H1 (cell line): ENCODE data around the gene ACE. TPM values are rescaled to one million over a fixed set of nuclear protein-coding genes. Genes with fewer than 3 reads are reported as not detected.

Experiments used
- CTCF ChIA-PET: fragments of 300-600 bp; sonication (Branson Sonifier 250); formaldehyde crosslinking; loops from one replicate; lab custom pipeline; 2021; ENCODE audit not compliant: partially characterized antibody; lab: Charles Lee
- POLR2A ChIA-PET: fragments of 300-600 bp; sonication (Branson Sonifier 250); formaldehyde crosslinking; loops from one replicate; lab custom pipeline; 2021; ENCODE audit warnings: inconsistent platforms; ENCODE audit not compliant: partially characterized antibody; lab: Charles Lee
- DNase-seq, 2 experiments: peaks; one replicate each; pipeline versions ENCODE4 v3.0.0 to v3.0.0-alpha.2; 2010 to 2022; ENCODE audit warnings: low spot score in 2 of 2, low read depth in 1 of 2, mixed read lengths in 1 of 2
- FAIRE-seq: peaks from 2 replicates; lab custom pipeline; 2011; peaks lifted over from hg19 to GRCh38; lab: Jason Lieb, UNC
- H2AFZ ChIP-seq: 2 replicates; pipeline ENCODE4 v1.8.1; 2012; ENCODE audit warnings: low read length, inconsistent platforms
- H2AK5ac ChIP-seq: 2 replicates; pipeline ENCODE4 v1.6.1; 2013; ENCODE audit warnings: low read depth, low read length
- H2BK120ac ChIP-seq: replicated peaks from 2 replicates; pipeline ENCODE3; 2013; ENCODE audit warnings: low read depth, low read length, inconsistent platforms
- H2BK12ac ChIP-seq: 2 replicates; pipeline ENCODE4 v1.6.1; 2013; ENCODE audit warnings: low read depth, low read length
- H2BK15ac ChIP-seq: 2 replicates; pipeline ENCODE4 v1.6.1; 2013; ENCODE audit warnings: low read length
- H2BK20ac ChIP-seq: 2 replicates; pipeline ENCODE4 v1.6.1; 2013; ENCODE audit warnings: low read length
- H2BK5ac ChIP-seq: 2 replicates; pipeline ENCODE4 v1.6.1; 2013; ENCODE audit warnings: low read depth, low read length
- H3K14ac ChIP-seq: 2 replicates; pipeline ENCODE4 v1.6.1; 2013; ENCODE audit warnings: inconsistent platforms; ENCODE audit not compliant: insufficient read length
- H3K18ac ChIP-seq: 2 replicates; pipeline ENCODE4 v1.6.1; 2013; ENCODE audit warnings: low read length; ENCODE audit errors: extremely low read depth
- H3K23ac ChIP-seq: 2 replicates; pipeline ENCODE4 v1.6.1; 2013; ENCODE audit warnings: inconsistent platforms; ENCODE audit not compliant: insufficient read length
- H3K23me2 ChIP-seq: 2 replicates; pipeline ENCODE4 v1.6.1; 2013; ENCODE audit warnings: low read depth, low read length
- H3K27ac ChIP-seq: 2 replicates; pipeline ENCODE4 v1.6.1; 2011; ENCODE audit warnings: low read depth, low read length, inconsistent platforms
- H3K27me3 ChIP-seq, 4 experiments: replicated peaks in 1 of 4; 1 replicate in 1 of 4; 2 replicates in 3 of 4; pipeline versions ENCODE4 v1.6.1 to v1.8.1; 2011 to 2013; ENCODE audit warnings: low read length in 3 of 4, mild to moderate bottlenecking in 3 of 4, inconsistent platforms in 2 of 4, mixed read lengths in 2 of 4, moderate library complexity in 1 of 4; ENCODE audit not compliant: control insufficient read depth in 3 of 4, insufficient read depth in 3 of 4; ENCODE audit errors: extremely low read depth in 1 of 4
- H3K36me3 ChIP-seq, 4 experiments: 2 replicates each; pipeline versions ENCODE4 v1.6.1 to v1.8.1; 2011 to 2013; ENCODE audit warnings: mild to moderate bottlenecking in 4 of 4, low read length in 3 of 4, moderate library complexity in 2 of 4, control low read depth in 1 of 4, inconsistent platforms in 1 of 4; ENCODE audit not compliant: insufficient read depth in 4 of 4, control insufficient read depth in 2 of 4
- H3K4ac ChIP-seq: replicated peaks from 2 replicates; pipeline ENCODE3; 2013; ENCODE audit warnings: low read length, low read depth, mixed read lengths, inconsistent platforms; ENCODE audit not compliant: insufficient read length
- H3K4me1 ChIP-seq, 4 experiments: replicated peaks in 1 of 4; 1 replicate in 1 of 4; 2 replicates in 3 of 4; pipeline versions ENCODE4 v1.6.1 to v1.8.1; 2011 to 2013; ENCODE audit warnings: low read length in 3 of 4, inconsistent platforms in 2 of 4, mixed read lengths in 1 of 4; ENCODE audit not compliant: insufficient read depth in 4 of 4, control insufficient read depth in 3 of 4
- H3K4me2 ChIP-seq, 2 experiments: 2 replicates each; pipeline versions ENCODE4 v1.6.1 to v1.8.1; 2011 to 2013; ENCODE audit warnings: low read depth in 2 of 2, low read length in 2 of 2, control low read depth in 1 of 2, inconsistent platforms in 1 of 2, mild to moderate bottlenecking in 1 of 2; ENCODE audit not compliant: insufficient read depth in 1 of 2
- H3K4me3 ChIP-seq, 4 experiments: fragments of 200-600, 300-600 bp in 1 of 4; sonication (generic), shearing (Covaris generic), sonication (Bioruptor Twin) in 1 of 4; 2 replicates each; pipeline versions ENCODE4 v1.5.1 to v1.8.1; 2011 to 2016; ENCODE audit warnings: low read length in 4 of 4, low read depth in 3 of 4, control low read depth in 2 of 4, inconsistent platforms in 2 of 4, mild to moderate bottlenecking in 2 of 4, mixed read lengths in 1 of 4, moderate library complexity in 1 of 4; ENCODE audit not compliant: insufficient read depth in 2 of 4; ENCODE audit errors: extremely low read depth in 1 of 4
- H3K56ac ChIP-seq: replicated peaks from 2 replicates; pipeline ENCODE3; 2013; ENCODE audit warnings: low read depth, mild to moderate bottlenecking, mixed read lengths, low read length, inconsistent platforms; ENCODE audit not compliant: insufficient read length
- H3K79me1 ChIP-seq: 2 replicates; pipeline ENCODE4 v1.6.1; 2013; ENCODE audit warnings: low read depth, low read length, control low read depth
- H3K79me2 ChIP-seq, 2 experiments: 2 replicates each; pipeline versions ENCODE4 v1.6.1 to v1.8.1; 2012 to 2013; ENCODE audit warnings: low read length in 2 of 2, mild to moderate bottlenecking in 2 of 2, inconsistent platforms in 1 of 2; ENCODE audit not compliant: insufficient read depth in 2 of 2, control insufficient read depth in 1 of 2
- H3K9ac ChIP-seq, 4 experiments: replicated peaks in 1 of 4; 1 replicate in 1 of 4; 2 replicates in 3 of 4; pipeline versions ENCODE4 v1.6.1 to v1.8.1; 2011 to 2013; ENCODE audit warnings: low read depth in 3 of 4, low read length in 3 of 4, control low read depth in 2 of 4, mild to moderate bottlenecking in 2 of 4, moderate library complexity in 2 of 4, inconsistent platforms in 1 of 4; ENCODE audit errors: extremely low read depth in 1 of 4
- H3K9me3 ChIP-seq, 2 experiments: 2 replicates each; pipeline versions ENCODE4 v1.6.1 to v1.8.1; 2012 to 2013; ENCODE audit warnings: mild to moderate bottlenecking in 2 of 2, moderate library complexity in 2 of 2, control low read depth in 1 of 2, inconsistent platforms in 1 of 2, low read depth in 1 of 2, low read length in 1 of 2, mixed read lengths in 1 of 2; ENCODE audit not compliant: insufficient read depth in 2 of 2
- H4K20me1 ChIP-seq, 2 experiments: replicated peaks in 1 of 2; 2 replicates each; pipeline versions ENCODE3 to v1.8.1; 2011 to 2013; ENCODE audit warnings: inconsistent platforms in 2 of 2, low read length in 2 of 2, mild to moderate bottlenecking in 1 of 2; ENCODE audit not compliant: insufficient read depth in 2 of 2, control insufficient read depth in 1 of 2
- H4K5ac ChIP-seq: 2 replicates; pipeline ENCODE4 v1.6.1; 2013; ENCODE audit warnings: low read length, low read depth, mixed read lengths, inconsistent platforms; ENCODE audit not compliant: insufficient read length
- H4K8ac ChIP-seq: 2 replicates; pipeline ENCODE4 v1.8.0; 2013; ENCODE audit warnings: mild to moderate bottlenecking, moderate library complexity, low read length, inconsistent platforms; ENCODE audit not compliant: insufficient read depth; ENCODE audit errors: extremely low read depth
- H4K91ac ChIP-seq: replicated peaks from 2 replicates; pipeline ENCODE3; 2013; ENCODE audit warnings: low read length, mixed read lengths, inconsistent platforms; ENCODE audit not compliant: insufficient read length
- SIN3A ChIP-seq, 2 experiments: IDR thresholded peaks in 1 of 2; conservative IDR thresholded peaks in 1 of 2; 2 replicates each; pipeline ENCODE4 v1.6.1; 2011 to 2012; ENCODE audit warnings: low read length in 2 of 2, improper control_type of control experiment in 1 of 2, low read depth in 1 of 2, mild to moderate bottlenecking in 1 of 2
- SIX5 ChIP-seq: IDR thresholded peaks from 2 replicates; pipeline ENCODE4 v1.6.1; 2011; ENCODE audit warnings: mild to moderate bottlenecking, low read depth, low read length
- WGBS, 2 experiments: shearing (Covaris generic) in 1 of 2; methylation state at CpG; one replicate each; pipeline versions ENCODE4 v1.1.6 to v1.1.7; 2013 to 2015; ENCODE audit warnings: low lambda C conversion rate in 2 of 2, mixed read lengths in 2 of 2, inconsistent platforms in 1 of 2, low coverage in 1 of 2, missing lambda C conversion rate in 1 of 2; ENCODE audit not compliant: insufficient replicate concordance in 2 of 2, insufficient coverage in 1 of 2, insufficient read length in 1 of 2; ENCODE audit errors: extremely low coverage in 1 of 2, missing lambda C conversion rate in 1 of 2; 5-methylcytosine and 5-hydroxymethylcytosine counted together
- polyA plus RNA-seq, 7 experiments: library from polyadenylated mRNA; depleted of rRNA in 3 of 7; stranded (reverse) in 5 of 7; unstranded in 2 of 7; fragments of >200 nt in 5 of 7; fragments of 200-250 nt in 2 of 7; gene quantifications; 1 replicate in 5 of 7; 2 replicates in 1 of 7; 4 replicates in 1 of 7; pipeline versions ENCODE4 v1.2.1 to v1.2.3, GENCODE V29; 2011 to 2013; ENCODE audit warnings: missing spikeins in 2 of 7, mixed read lengths in 2 of 7
- total RNA-seq: library from RNA; stranded (reverse); fragmentation: NEBNext Ultra II Directional; extraction: Animal tissue kit (Norgen Biotek cat#: 25700); gene quantifications from 2 replicates; pipeline ENCODE4 v1.2.1, GENCODE V29; 2021

Gene ACE
- total and polyA plus RNA-seq, 2 of the 8 experiments (the other 6 are each of a cell fraction or from before 2014, with no cell fraction given) = 2.5 to 5.5 TPM

DNA sequence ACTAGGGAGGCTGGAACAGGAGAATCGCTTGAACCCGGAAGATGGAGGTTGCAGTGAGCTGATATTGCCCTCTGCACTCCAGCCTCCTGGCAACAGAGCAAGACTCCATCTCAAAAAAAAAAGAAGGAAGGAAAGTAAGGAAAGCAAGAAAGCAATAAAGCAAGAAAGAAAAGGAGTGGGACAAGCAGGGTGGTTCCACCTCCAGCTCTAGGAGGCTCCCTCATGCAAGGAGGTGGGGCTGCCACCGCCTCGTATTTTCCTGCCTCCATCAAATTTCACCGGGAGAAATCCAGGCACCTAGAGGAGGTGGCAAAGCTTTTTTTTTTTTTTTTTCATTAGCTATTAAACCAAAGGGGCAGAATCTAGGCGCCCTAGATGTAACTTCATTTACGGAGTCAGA, 31.8 kb upstream of the ACE start:
- DNase-seq = no peak
- no peak for FAIRE-seq
- Histone ChIP-seq H2AK5ac (no peak overlapping the region), H3K27me3 (peaks cover 0 to 10% (median 2%) of the 10 kb centered on the region in 4 experiments; a peak in 2 of 7 replicates), H3K4me3 (peak overlapping the region in 2 of 4 experiments; percentile 53 to 74; a peak in 6 of 8 replicates), H3K36me3 (no peaks in the 10 kb centered on the region), H4K20me1 (peaks cover 0 to 2% of the 10 kb centered on the region in 2 experiments), H3K14ac (no peak overlapping the region)
- WGBS, 2 experiments = 66% methylated on average over 7 of the region's 7 CpGs; no CpG with 5 or more reads in 1 of the 2 experiments
- TF ChIP-seq SIX5 = no peak
- TF ChIP-seq SIN3A (conservative IDR thresholded peaks at IDR 0.05 in 1 of 2, IDR thresholded peaks at IDR 0.05 in 1 of 2; ENCODE audit: low read depth in 1 of 2, low read length in 2 of 2) = 0 out of 4 replicates have a peak, but pooled peaks of 1 of the 2 experiments have one; percentile 9
- TF ChIP-seq, all 59 proteins: peak for 1
- Histone ChIP-seq H2BK5ac (no peak overlapping the region), H3K9ac (no peak overlapping the region), H3K18ac (no peak overlapping the region), H3K79me2 (no peaks in the 10 kb centered on the region), H3K23ac (no peak overlapping the region), H2BK12ac (no peak overlapping the region), H3K23me2 (peaks cover 9% of the 10 kb centered on the region; the same call in 1 of the 2 replicates), H3K27ac (no peak overlapping the region), H3K4me2 (peak overlapping the region; percentile 73 to 96), H3K4ac (no peak overlapping the region), H3K9me3 (no peaks in the 10 kb centered on the region), H3K56ac (no peak overlapping the region), H4K91ac (no peak overlapping the region), H3K4me1 (peaks cover 0 to 19% (median 10%) of the 10 kb centered on the region in 4 experiments; a peak in 6 of 7 replicates), H3K79me1 (0 out of 2 replicates have a peak, but pooled peaks cover 3% of the 10 kb centered on the region), H4K5ac (no peak overlapping the region), H2BK20ac (no peak overlapping the region), H2AFZ (no peak overlapping the region), H4K8ac (peak overlapping the region; percentile 23; the same call in 1 of the 2 replicates), H2BK15ac (no peak overlapping the region; the same call in 1 of the 2 replicates), H2BK120ac (no peak overlapping the region)
- POLR2A ChIA-PET = interaction anchor here (0.8 to 5.1 kb wide), 5 partner anchors 8 to 42 kb away, joined by 3 to 33 read pairs (median 4); no protein-coding TSS in a partner anchor
- CTCF ChIA-PET = interaction anchor here (0.6 to 29.0 kb wide), 10 partner anchors 9 to 252 kb away, joined by 3 to 758 read pairs (median 6); partner anchors contain the start of gene ACE
